Central memory CD8-positive, alpha-beta T cell (primary cell): ENCODE measurements around the gene ARHGAP26.

Experiments used
- ATAC-seq: fragments of 150-1000 bp; cut with Tn5 transposase; replicated peaks from 2 replicates; pipeline ENCODE4 v1.10.0; 2022; ENCODE audit warnings: mild to moderate bottlenecking, moderate FRiP score, moderate number of reproducible peaks; ENCODE audit not compliant: poor library complexity, severe bottlenecking; ENCODE audit errors: extremely low read depth
- DNase-seq, 2 donors: peaks; one replicate each; pipeline ENCODE4 v3.0.0; 2021; ENCODE audit warnings: low spot score in 2 of 2
- H3K27ac Mint-ChIP-seq: one replicate; pipeline ENCODE4 v1.8.0; 2022; ENCODE audit warnings: low read depth, mild to moderate bottlenecking, moderate library complexity, mixed read lengths
- H3K27me3 Mint-ChIP-seq: one replicate; pipeline ENCODE4 v1.8.0; 2022; ENCODE audit warnings: mixed read lengths
- H3K36me3 Mint-ChIP-seq: one replicate; pipeline ENCODE4 v1.8.0; 2022; ENCODE audit warnings: mild to moderate bottlenecking, moderate library complexity, mixed read lengths; ENCODE audit not compliant: insufficient read depth
- H3K4me1 Mint-ChIP-seq: one replicate; pipeline ENCODE4 v1.8.0; 2022; ENCODE audit warnings: mixed read lengths
- H3K4me3 Mint-ChIP-seq: one replicate; pipeline ENCODE4 v1.8.0; 2022; ENCODE audit warnings: mild to moderate bottlenecking, moderate library complexity, mixed read lengths
- H3K9me3 Mint-ChIP-seq: one replicate; pipeline ENCODE4 v1.8.0; 2022; ENCODE audit warnings: mixed read lengths

The ARHGAP26 gene

DNA sequence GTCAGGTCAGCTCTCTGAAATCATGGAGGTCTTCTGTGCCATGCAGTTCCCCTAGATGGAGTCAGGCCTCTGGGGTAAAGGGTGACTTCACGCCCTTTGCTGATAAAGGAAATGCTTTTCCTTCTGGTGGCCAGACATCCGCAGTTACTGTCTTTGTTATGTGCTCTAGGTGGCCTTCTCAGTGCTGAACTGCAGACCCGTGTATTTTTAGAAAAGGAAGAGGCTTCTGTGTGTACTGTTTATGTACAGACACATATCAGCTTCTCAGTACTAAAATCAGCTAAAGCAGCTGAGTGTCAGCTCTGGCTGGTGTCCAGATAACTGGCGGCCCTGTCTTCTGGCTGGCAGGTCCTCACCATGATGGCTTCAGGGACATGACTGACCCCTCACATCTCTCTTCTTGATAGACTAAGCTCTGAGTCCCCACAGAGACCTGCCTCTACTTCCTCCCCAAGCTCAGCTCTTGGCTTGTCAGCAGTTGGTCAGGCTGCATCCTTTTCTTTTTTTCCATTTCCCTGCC lies 75.3 kb downstream of the ARHGAP26 start:
- Mint-ChIP-seq H3K27ac (peak overlapping the region; percentile 60), H3K9me3 (no peaks in the 10 kb centered on the region), H3K27me3 (no peaks in the 10 kb centered on the region), H3K4me1 (peaks cover 94% of the 10 kb centered on the region), H3K36me3 (peaks cover 2% of the 10 kb centered on the region), H3K4me3 (peak overlapping the region; percentile 57)
- peak; percentile 86 for ATAC-seq
- no peak for DNase-seq

- H3K4me3 Mint-ChIP-seq: peak overlapping the region; percentile 57
- no peaks in the 10 kb centered on the region for H3K27me3 Mint-ChIP-seq
- ATAC-seq (peak; percentile 63), DNase-seq (no peak)
- peak overlapping the region; percentile 60 for H3K27ac Mint-ChIP-seq
- H3K4me1 Mint-ChIP-seq: peaks cover 92% of the 10 kb centered on the region
- peaks cover 2% of the 10 kb centered on the region for H3K36me3 Mint-ChIP-seq
- no peaks in the 10 kb centered on the region for H3K9me3 Mint-ChIP-seq
These were observed 75.8 kb downstream of the ARHGAP26 start for GRCh38 chr5:142845954-142846398.

- Mint-ChIP-seq H3K27ac (peak overlapping the region; percentile 60), H3K9me3 (no peaks in the 10 kb centered on the region), H3K4me1 (peaks cover 89% of the 10 kb centered on the region), H3K4me3 (peak overlapping the region; percentile 57), H3K36me3 (peaks cover 2% of the 10 kb centered on the region), H3K27me3 (no peaks in the 10 kb centered on the region)
- no peak for ATAC-seq
- DNase-seq: no peak
These were observed 76.2 kb downstream of the ARHGAP26 start for GRCh38 chr5:142846406-142846805.

DNA sequence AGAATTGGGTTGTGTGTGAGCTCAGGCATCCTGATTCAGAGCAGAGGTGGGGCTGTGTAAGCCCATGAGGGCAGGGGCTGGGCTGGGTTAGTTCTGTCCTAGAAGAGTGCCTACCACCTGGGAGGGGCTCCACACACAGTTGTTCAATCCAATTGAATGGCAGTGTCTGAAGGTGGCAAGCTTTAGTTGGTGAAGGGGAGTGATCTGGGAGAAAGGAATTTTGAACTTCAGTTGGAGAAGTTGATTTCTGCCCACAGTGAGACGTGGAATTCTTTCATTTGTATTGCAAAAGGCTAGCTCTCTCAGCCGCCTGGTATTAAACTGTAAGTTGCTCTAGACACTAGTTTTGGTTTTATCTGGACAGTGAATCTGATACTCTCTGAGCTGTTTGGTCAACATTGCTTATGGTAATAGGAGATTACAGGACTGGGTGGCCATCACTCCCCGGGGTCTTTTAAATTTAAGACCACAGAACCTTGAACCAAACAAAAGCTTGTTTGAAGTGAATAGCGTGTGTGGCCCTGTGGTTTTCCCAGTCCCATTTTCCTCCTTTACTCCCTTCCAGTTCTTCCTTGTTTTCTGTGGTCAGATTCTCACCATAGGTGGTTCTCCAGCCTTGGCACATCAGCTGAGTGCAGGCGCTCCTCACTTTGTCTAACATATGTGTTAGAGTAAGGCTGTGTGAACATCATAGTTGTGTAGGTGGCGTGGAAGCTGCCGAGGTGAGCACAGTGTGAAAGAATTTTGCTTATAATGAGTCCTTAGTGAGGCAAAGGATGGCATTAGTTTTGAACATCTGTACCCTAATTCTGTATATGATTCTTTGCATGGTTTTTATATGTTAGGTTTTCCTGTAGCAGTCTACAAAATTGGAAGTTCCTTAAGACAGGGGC lies 78.0 kb downstream of the ARHGAP26 start:
- DNase-seq: no peak
- peak overlapping the region; percentile 70 for H3K27ac Mint-ChIP-seq

GRCh38 chr5:142849466-142849865 lies 79.3 kb downstream of the ARHGAP26 start:
- H3K4me1 Mint-ChIP-seq: peaks cover 84% of the 10 kb centered on the region
- no peak for ATAC-seq
- H3K9me3 Mint-ChIP-seq: no peaks in the 10 kb centered on the region
- no peak for DNase-seq
- no peaks in the 10 kb centered on the region for H3K27me3 Mint-ChIP-seq
- H3K36me3 Mint-ChIP-seq: no peaks in the 10 kb centered on the region
- H3K27ac Mint-ChIP-seq: peak overlapping the region; percentile 70
- H3K4me3 Mint-ChIP-seq: peak overlapping the region; percentile 11

More for the DNA sequence above, 78.0 kb downstream of the ARHGAP26 start:
- Mint-ChIP-seq H3K4me3 (no peak overlapping the region), H3K27me3 (no peaks in the 10 kb centered on the region), H3K9me3 (no peaks in the 10 kb centered on the region), H3K36me3 (no peaks in the 10 kb centered on the region), H3K4me1 (peaks cover 87% of the 10 kb centered on the region)
- no peak for ATAC-seq

DNA sequence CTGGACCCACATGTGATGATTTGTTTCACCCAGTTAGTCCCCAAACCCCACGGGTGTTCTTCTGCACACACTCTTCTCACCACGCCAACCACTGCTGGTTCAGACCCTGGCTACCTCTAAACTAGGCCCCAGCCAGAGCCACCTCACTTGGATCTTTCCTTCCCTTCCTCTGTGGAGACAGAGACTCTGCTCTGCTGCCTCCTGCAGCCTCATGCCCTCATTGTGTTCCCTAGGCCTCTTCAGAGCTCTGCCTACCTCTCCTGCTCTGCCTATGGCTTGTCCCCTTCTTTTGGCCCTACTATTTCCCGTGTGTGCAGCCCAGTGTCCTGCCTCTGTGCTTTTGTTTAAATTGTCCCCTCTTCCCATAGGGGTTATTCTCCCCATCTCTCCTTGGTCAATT lies 79.7 kb downstream of the ARHGAP26 start:
- Mint-ChIP-seq H3K9me3 (no peaks in the 10 kb centered on the region), H3K4me1 (peaks cover 82% of the 10 kb centered on the region), H3K27me3 (no peaks in the 10 kb centered on the region), H3K4me3 (peak overlapping the region; percentile 11), H3K36me3 (no peaks in the 10 kb centered on the region), H3K27ac (peak overlapping the region; percentile 70)
- DNase-seq (no peak), ATAC-seq (no peak)

GRCh38 chr5:142851731-142852130 lies 81.6 kb downstream of the ARHGAP26 start:
- no peak for DNase-seq
- ATAC-seq: no peak
- Mint-ChIP-seq H3K4me1 (peaks cover 78% of the 10 kb centered on the region), H3K27ac (no peak overlapping the region), H3K9me3 (no peaks in the 10 kb centered on the region), H3K27me3 (no peaks in the 10 kb centered on the region), H3K4me3 (no peak overlapping the region), H3K36me3 (no peaks in the 10 kb centered on the region)

- Mint-ChIP-seq H3K27me3 (no peaks in the 10 kb centered on the region), H3K4me3 (no peak overlapping the region), H3K4me1 (peaks cover 81% of the 10 kb centered on the region), H3K27ac (no peak overlapping the region), H3K9me3 (no peaks in the 10 kb centered on the region), H3K36me3 (no peaks in the 10 kb centered on the region)
- ATAC-seq (no peak), DNase-seq (no peak)
These were observed 82.4 kb downstream of the ARHGAP26 start for GRCh38 chr5:142852416-142853198.

- Mint-ChIP-seq H3K9me3 (no peaks in the 10 kb centered on the region), H3K4me3 (no peak overlapping the region), H3K36me3 (no peaks in the 10 kb centered on the region), H3K27ac (no peak overlapping the region), H3K4me1 (peaks cover 81% of the 10 kb centered on the region), H3K27me3 (no peaks in the 10 kb centered on the region)
- no peak for ATAC-seq
- no peak for DNase-seq
These were observed 83.5 kb downstream of the ARHGAP26 start for GRCh38 chr5:142853682-142854081.

- no peak overlapping the region for H3K4me3 Mint-ChIP-seq
- H3K36me3 Mint-ChIP-seq: no peaks in the 10 kb centered on the region
- H3K9me3 Mint-ChIP-seq: no peaks in the 10 kb centered on the region
- no peaks in the 10 kb centered on the region for H3K27me3 Mint-ChIP-seq
- no peak overlapping the region for H3K27ac Mint-ChIP-seq
- ATAC-seq (no peak), DNase-seq (no peak)
- H3K4me1 Mint-ChIP-seq: peaks cover 77% of the 10 kb centered on the region
These were observed 86.1 kb downstream of the ARHGAP26 start for GRCh38 chr5:142856269-142856782.

- H3K4me1 Mint-ChIP-seq: peaks cover 75% of the 10 kb centered on the region
These were observed 87.2 kb downstream of the ARHGAP26 start for GRCh38 chr5:142857405-142857804.

GRCh38 chr5:142859037-142859436 lies 88.9 kb downstream of the ARHGAP26 start:
- Mint-ChIP-seq H3K27me3 (no peaks in the 10 kb centered on the region), H3K36me3 (peaks cover 3% of the 10 kb centered on the region), H3K4me1 (peaks cover 78% of the 10 kb centered on the region), H3K9me3 (no peaks in the 10 kb centered on the region), H3K27ac (peak overlapping the region; percentile 38), H3K4me3 (no peak overlapping the region)
- DNase-seq (no peak), ATAC-seq (no peak)

More at GRCh38 chr5:142857405-142857804, 87.2 kb downstream of the ARHGAP26 start:
- H3K36me3 Mint-ChIP-seq: no peaks in the 10 kb centered on the region
- ATAC-seq (no peak), DNase-seq (no peak)
- H3K27me3 Mint-ChIP-seq: no peaks in the 10 kb centered on the region
- H3K27ac Mint-ChIP-seq: peak overlapping the region; percentile 38
- no peak overlapping the region for H3K4me3 Mint-ChIP-seq
- no peaks in the 10 kb centered on the region for H3K9me3 Mint-ChIP-seq
